Left lobe of liver (tissue), 2 donors: Measurements from ENCODE around the gene CES3. TPM values are rescaled to one million over a fixed set of nuclear protein-coding genes. Genes with fewer than 3 reads are reported as not detected.
A peak's percentile ranks its signal among the peaks of the same experiment; 100 is the strongest.

ENCODE experiments used
- ATAC-seq: fragments of 200-7000 bp; cut with Tn5 transposase; one replicate; pipeline ENCODE4 v1.9.1; 2020; ENCODE audit warnings: mild to moderate bottlenecking, moderate library complexity
- DNase-seq: peaks from one replicate; pipeline ENCODE4 v3.0.0-alpha.2; 2020; ENCODE audit warnings: low spot score
- total RNA-seq: library from RNA; stranded (reverse); gene quantifications from one replicate; pipeline ENCODE4 v1.2.1, GENCODE V29; 2021
- donor health status: DM: no; HTN: no; CAD: no; lungs with moderate emphysema.
- donor health status: DM: no; HTN: yes; CAD: no.

Gene CES3, protein sequence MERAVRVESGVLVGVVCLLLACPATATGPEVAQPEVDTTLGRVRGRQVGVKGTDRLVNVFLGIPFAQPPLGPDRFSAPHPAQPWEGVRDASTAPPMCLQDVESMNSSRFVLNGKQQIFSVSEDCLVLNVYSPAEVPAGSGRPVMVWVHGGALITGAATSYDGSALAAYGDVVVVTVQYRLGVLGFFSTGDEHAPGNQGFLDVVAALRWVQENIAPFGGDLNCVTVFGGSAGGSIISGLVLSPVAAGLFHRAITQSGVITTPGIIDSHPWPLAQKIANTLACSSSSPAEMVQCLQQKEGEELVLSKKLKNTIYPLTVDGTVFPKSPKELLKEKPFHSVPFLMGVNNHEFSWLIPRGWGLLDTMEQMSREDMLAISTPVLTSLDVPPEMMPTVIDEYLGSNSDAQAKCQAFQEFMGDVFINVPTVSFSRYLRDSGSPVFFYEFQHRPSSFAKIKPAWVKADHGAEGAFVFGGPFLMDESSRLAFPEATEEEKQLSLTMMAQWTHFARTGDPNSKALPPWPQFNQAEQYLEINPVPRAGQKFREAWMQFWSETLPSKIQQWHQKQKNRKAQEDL
- 80.3 TPM for total RNA-seq

DNA sequence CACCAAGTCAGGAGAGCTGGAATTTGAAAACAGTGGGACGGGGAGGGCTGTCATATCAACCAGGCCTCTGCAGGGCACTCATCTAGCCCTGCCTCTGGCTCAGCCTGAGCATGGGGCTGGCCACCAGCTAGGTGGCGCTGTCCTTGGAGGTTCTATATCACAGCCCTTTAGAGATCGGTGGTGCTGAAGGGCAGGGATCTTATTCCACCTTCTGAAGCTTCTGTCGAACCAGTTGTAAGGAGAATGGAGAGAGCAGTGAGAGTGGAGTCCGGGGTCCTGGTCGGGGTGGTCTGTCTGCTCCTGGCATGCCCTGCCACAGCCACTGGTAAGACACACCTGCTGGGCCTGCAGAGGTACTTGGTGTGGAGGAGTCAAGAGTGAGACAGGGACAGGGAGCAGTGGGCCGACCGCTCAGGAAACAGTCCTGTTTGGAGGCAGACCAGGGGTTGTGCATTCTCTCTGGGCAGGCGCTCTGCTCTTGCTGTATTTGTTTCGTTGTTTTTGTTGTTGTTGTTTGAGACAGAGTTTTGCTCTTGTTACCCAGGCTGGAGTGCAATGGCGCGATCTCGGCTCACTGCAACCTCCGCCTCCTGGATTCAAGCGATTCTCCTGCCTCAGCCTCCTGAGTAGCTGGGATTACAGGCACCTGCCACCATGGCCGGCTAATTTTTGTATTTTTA is at the start of gene CES3:
Gene CES3, plus strand, starts transcription at position 202 of the 680 bp plus-strand sequence. Its CDS starts 42 bp downstream, at position 244.
- DNase-seq (peak; percentile 79), ATAC-seq (peak; percentile 70)

DNA sequence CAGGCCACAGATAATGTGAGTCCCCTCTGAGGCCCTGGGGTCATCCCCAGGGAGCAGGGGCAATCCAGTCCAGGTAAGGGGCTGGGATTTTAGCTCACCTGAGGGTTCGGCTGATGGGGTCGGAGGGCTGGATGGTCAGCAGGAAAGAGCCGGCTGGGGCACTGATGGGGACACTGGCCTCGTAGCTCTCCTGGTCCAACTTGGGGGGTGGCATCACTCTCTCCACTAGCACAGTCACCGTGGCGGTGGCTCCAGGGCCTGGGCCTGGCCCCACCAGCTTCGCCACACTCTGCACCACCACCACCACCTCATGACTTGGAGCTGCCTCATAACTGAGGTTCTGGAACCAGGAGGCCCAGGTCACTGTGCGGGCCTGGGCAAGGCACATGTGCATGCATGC is 49.3 kb upstream of the CES3 start:
- ATAC-seq = no peak
- no peak for DNase-seq

- ATAC-seq (no peak), DNase-seq (no peak)
Observed at GRCh38 chr16:66913081-66913480, 48.0 kb upstream of the CES3 start.

DNA sequence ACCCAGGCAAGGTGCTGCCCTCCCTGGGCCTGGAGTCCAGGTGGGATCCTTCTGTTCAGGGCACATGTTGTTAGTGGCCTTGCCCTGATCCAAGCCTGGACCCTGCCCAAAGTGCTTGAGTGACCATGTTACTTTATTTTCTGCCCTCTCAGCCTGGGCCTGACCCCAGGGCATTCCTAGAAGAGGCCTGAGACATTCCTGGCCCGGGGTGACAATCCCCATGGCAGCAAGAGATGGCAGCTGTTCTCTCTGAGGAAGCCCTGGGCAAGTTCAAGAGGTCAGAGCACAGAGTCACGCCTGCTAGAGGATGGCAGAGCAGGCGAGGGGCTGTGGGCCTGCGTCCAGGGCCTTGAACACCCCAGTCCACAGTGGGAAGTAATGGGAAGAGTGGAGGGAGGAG is 47.4 kb upstream of the CES3 start:
- ATAC-seq (no peak), DNase-seq (no peak)

DNA sequence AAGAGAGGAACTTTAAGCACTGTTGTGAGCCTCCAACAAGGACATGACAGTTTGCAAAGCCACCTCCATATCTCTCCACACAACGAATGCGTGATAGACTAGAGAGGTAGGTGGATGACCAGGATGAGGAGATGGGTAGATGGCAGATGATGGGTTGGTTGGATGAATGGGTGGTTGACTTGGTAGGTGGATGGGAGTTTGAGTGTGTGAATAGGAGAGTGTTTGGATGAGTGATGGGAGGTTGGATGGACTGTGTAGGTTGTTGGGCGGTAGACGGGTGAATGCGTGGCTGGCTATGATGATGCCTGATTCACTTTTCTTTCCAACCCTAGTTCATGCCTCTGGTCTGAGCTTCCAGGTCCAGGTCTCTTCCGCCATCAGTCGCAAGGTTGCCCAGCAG is 46.5 kb upstream of the CES3 start:
- no peak for ATAC-seq
- no peak for DNase-seq

DNA sequence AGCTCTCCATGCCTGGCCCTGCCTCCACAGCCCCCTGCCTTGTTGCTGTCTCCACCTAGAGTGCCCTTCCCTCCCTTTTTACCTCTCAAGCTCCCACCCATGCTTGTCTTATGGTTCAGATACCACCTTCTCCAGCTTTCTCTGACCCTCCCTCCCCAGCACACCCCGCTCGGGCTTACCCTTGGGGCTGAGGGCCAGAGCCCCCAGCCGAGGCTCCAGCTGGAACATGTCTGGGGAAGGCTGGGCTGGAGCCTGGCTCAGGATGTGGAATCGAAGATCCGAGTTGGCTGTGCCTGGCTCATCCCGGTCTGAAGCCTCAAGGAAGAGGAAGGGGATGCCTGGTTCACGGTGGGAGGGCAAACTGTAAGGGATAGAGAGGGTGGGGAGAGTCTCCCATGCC is 46.0 kb upstream of the CES3 start:
- DNase-seq (no peak), ATAC-seq (no peak)

DNA sequence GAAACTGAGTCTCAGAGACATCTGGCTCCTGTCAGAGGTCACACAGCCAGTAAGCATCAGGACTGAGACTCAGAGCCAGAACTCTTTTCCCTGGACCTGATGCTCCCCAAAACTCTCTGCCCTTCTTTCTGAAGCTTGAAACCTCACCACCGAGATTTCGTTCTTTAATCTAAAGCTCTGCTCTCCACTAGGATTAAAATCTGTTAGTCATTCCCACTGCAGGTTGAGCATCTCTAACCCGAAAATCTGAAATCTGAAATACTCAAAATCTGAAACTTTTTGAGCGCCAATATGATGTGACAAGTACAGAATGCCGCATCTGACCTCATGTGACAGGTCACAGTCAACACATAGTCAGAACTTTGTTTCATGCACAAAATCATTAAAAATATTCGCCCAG is 44.5 kb upstream of the CES3 start:
- DNase-seq = no peak
- ATAC-seq = no peak

- DNase-seq = no peak
- ATAC-seq = no peak
Observed at GRCh38 chr16:66917741-66918140, 43.3 kb upstream of the CES3 start.

DNA sequence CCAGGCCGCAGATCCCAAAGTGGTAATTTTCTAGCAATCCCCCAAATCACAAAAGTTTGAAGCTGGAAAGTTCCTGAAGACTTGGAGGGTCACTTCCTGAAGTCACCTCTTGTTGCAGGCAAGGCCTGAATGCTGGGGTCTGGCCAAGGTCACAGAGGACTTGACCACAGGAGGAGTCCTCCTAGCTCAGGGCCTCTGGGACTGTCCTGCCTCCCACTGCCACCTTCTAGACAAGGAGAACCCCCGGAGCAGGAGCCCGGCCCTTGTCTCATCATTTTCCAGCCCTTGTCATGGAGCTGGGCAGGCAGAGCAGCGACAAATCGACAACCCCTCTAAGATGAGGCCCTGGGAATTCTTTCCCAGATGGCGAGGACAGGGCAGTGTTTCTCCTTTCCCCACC is 42.7 kb upstream of the CES3 start:
- no peak for ATAC-seq
- DNase-seq = no peak

DNA sequence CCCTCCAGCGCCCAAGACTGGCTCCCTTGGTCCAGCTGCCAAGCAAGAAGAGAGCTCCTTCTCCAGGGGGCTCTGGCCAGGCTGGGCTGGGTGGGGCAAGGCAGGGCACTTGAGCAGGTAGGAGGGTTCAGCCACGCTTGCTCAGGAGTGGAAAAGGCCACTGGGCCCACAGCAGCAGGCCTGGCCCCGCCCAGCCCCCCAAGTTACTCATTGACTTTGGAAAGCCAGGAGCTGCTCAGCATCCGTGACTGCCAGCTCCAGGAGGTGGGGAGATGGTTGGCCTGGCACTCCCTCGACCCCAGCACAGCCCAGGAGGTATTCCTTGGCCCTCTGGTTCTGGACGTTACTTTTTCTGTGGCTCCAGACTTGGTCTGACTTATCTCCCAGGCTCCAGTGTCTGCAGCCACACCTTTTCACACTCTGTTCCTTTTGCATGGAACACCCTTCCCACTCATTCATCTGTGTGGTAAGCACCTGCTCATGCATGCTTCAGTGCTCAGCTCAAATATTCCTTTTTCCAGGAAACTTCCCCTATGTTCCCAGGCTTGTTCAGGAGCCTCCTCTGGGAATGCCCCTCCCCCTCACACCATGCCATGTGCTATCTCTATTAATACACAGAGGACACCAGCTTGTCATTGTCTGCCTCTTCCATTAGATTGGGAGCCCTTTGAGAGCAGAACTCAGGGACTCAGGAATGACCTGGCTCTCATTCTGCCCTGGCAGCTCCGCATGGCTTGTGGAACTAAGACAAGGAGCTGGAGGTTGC is 42.1 kb upstream of the CES3 start, which contains the start of gene CDH16:
Gene CDH16, minus strand, starts transcription at position 83 of the 766 bp plus-strand sequence. CDS start 820 bp downstream, outside the sequence.
- no peak for ATAC-seq

DNA sequence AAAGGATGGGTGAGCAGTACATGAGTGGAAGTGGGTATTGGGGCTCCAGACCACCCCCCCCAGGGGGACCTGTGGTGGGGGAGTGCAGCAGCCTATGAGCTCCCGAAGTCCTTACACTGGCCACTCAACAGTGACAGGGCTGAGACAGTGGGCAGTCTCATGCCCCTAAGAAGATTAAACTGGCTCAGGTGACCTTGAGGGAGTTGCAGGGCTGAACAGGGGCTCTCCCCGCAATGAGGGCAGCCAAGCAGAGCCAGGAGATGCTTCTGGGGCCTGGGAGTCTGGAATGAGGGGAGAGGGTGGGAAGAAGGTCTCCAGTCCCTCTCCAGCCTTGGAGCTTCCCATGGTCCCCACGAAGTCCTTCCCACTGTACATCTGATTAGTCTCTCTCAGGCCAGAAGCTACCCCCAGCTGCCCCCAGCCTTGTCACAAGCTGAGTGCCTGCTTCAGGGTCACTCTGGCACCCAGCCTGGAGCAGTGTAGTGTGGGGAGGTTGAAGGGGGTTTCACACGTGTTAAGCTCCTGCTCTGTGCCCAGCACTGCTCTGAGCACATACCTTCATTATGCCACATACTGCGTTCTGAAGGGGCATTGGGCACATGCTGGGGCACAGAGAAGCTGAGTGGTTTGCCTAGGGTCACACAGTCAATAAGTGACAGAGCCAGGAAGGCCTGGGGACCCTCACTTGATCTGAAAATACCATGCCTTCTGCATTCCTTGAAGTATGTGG is 41.3 kb upstream of the CES3 start:
- DNase-seq (no peak), ATAC-seq (no peak)

More for the DNA sequence above, 42.1 kb upstream of the CES3 start, which contains the start of gene CDH16:
- DNase-seq = no peak

DNA sequence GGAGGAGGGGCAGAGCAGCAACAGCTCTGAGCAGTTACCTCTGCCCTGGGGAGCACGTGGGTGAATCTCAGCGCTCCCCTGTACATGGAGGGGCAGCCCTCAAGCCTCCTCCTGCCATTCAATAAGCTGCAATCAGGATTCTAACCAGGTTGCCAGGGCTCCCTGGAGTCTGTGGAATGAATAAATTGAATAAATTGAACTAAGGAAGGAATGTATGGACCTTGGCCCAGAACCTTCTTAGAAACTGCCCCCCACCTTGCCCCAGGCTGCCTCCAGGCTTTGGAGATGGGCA is 40.8 kb upstream of the CES3 start:
- DNase-seq (no peak), ATAC-seq (no peak)

GRCh38 chr16:66920924-66921680 is 40.0 kb upstream of the CES3 start:
- no peak for ATAC-seq
- DNase-seq = no peak

DNA sequence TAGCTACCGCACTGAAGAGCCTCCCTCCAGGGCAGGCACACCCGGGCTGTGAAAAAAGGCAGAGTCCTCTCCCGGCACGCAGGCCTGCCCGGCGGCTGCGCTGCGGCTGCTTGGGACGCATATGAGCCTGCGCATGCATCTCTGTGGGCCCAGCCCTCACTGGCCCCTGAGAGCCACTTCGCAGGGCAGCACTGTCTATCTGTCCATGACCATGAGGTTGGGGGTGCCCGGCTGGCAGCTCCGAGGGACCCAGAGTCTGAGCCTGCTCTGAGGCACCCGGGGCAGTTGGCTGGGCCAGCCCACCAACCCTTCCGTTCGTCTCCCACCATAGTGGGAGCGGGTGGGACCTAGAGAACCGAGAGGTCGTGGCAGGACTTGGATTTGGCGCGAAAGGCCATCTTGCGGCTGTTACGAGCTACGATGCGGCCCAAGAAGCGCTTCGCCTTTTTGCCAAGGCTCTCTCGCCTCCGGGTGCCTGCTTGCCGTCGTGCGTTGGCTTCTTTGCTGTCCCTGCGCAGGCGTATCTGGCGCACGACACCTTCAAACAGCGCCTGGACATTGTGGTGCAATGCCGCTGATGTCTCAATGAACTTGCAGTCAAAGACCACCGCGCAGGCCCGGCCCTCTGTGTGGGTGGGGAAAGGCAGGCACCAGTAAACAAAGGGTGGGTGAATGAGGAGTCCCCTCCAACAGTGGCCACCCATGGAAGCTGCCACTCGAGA is 39.2 kb upstream of the CES3 start:
- DNase-seq = no peak
- no peak for ATAC-seq

- DNase-seq = no peak
- peak; percentile 26 for ATAC-seq
Observed at GRCh38 chr16:66923247-66923731, 37.8 kb upstream of the CES3 start.

DNA sequence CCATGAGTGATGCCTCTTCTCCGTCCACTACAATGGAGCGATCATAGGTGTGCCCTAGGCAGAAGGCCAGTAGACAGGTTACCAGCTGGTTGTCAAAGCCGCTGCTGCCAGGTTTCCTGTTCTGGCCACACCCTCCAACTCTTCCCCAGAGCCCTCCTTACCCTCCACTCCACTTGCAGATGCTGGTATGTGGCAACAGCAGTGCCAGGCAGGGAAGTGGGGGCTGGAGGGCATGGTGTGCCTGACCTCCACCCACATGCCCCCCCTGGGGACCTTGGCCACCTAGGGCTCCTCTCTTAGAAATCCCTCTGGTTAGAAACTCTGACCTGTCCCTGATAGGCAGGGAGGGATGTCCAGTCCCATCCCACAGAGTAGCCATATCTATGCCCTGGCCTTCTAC is 37.2 kb upstream of the CES3 start:
- DNase-seq = no peak
- peak; percentile 4 for ATAC-seq

DNA sequence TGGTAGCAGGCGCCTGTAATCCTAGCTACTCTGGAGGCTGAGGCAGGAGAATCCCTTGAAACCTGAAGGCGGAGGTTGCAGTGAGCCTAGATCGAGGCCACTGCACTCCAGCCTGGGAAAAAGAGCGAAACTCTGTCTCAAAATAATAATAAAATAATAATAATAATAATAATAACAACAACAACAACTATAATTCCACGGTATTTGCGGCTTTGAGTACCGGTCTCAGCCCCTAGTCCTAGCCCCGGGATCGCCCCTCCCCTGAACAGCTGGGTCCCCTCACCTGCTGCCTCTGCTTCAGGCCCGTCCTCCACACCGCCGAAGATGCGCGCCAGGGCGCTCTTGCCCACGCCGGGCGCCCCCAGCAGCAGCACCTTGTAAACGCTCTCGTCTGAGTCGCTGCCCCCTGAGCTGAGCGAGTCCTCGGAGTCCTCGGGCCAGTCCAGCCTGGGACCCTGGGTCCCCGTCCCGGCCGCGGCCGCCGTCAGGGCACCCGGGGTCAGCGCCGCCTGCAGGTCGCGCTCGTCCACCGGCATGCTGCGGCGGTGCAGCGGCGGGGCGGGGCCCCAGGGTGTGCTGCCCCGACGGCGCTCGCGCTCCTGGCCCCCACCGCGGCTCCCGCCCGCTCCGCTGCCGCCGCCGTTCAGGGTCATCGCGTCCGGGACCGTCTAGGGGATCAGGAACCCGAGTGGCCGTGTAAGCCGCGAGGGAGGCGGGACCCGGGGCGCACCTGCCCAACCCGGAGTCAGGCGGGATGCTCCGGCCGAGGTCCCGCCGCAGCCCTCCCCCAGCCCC is 36.3 kb upstream of the CES3 start:
- DNase-seq (no peak), ATAC-seq (peak; percentile 51)

DNA sequence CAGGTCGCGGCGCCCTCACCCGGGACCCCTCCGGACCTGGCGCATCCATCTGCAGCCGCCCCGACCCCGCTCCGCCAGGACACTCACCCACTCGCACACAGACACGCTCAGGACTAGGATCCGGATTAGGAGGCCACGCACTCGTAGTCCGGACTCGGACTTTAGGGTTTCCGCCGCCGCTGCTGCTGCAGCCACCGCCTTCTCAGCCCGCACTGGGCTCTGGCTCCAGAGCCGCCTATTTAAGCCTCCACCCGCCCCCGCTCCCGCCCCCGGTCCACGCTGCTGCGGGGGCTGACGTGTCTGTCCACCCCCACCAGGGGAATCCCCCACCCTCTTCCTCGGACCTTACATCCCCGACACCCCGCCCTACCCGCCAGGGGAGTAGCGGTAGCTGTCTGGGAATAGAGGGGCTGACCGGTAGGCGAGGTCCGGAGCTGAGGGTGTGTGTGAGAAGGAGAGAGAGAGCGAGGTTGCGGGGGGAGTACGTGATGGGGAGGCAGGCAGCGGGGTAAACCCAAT is 35.7 kb upstream of the CES3 start, which contains the start of gene RRAD:
Gene RRAD, minus strand, starts transcription at position 214 of the 519 bp plus-strand sequence. CDS start 356 bp downstream, outside the sequence.
- ATAC-seq (no peak), DNase-seq (no peak)
